Dendritic cell treated with granulocyte-macrophage colony-stimulating factor and Interleukin-4, amounts not matched to agents 40 ng/mL and 50 ng/mL, for 4 days (primary cell): ENCODE results near the gene FCN1.

Source experiments
- H3K27ac Mint-ChIP-seq: one replicate; pipeline ENCODE4 v1.8.0; 2022; ENCODE audit warnings: mild to moderate bottlenecking, mixed read lengths
- H3K27me3 Mint-ChIP-seq: one replicate; pipeline ENCODE4 v1.8.0; 2022; ENCODE audit warnings: mild to moderate bottlenecking, mixed read lengths
- H3K36me3 Mint-ChIP-seq: one replicate; pipeline ENCODE4 v1.8.0; 2022; ENCODE audit warnings: low read depth, mixed read lengths
- H3K4me1 Mint-ChIP-seq: one replicate; pipeline ENCODE4 v1.8.0; 2022; ENCODE audit warnings: low read depth, mixed read lengths
- H3K4me3 Mint-ChIP-seq: one replicate; pipeline ENCODE4 v1.8.0; 2022; ENCODE audit warnings: mild to moderate bottlenecking, moderate library complexity, mixed read lengths
- H3K9me3 Mint-ChIP-seq: one replicate; pipeline ENCODE4 v1.8.0; 2022; ENCODE audit warnings: mixed read lengths
- intact Hi-C: fragments of 100-400 bp; cut with micrococcal nuclease; formaldehyde crosslinking; loops from one replicate; pipeline ENCODE4 v1.15.0; 2022

The FCN1 gene

DNA sequence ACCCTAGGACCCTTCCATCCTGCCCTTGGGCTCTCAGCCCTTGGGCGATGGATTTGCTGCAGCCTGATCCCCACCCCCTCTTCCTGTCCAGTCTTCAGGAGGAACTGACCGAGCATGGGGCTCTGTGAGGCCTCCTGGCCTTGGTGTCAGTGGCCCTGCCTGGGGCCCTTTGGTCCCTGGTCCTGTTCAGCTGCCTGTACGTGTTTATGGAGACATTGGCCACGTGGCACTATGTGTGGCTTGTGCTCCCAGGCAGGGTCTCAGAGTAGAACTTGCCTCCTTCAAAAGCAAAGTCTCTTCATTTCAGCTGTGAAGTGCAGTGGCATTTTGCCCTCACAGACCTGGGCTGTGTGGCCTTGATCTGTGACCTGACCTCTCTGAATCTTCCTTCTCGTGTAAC is 26.0 kb downstream of the FCN1 start:
- H3K27ac Mint-ChIP-seq, result peak overlapping the region; percentile 12
- H3K27me3 Mint-ChIP-seq, result peaks cover 76% of the 10 kb centered on the region
- peaks cover 52% of the 10 kb centered on the region for H3K4me1 Mint-ChIP-seq
- intact Hi-C loops, result no loop called here
- no peak overlapping the region for H3K4me3 Mint-ChIP-seq
- H3K36me3 Mint-ChIP-seq, result peaks cover 5% of the 10 kb centered on the region
- H3K9me3 Mint-ChIP-seq, result peaks cover 6% of the 10 kb centered on the region

DNA sequence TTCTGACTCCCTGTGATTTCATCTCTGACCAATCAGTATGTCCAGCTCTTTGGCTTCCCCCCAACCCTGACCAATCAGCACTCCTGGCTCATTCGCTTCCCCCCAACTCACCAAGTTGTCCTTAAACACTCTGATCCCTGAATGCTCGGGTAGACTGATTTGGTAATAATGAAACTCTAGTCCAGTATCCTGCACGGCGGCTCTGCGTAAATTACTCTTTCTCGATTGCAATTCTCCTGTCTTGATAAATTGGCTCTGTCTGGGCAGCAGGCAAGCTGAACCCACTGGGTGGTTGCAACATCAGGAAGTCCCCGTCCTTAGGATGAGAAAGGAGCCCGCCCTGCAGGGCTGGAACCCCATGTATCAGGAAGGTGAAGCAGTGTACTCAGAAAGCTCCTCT is 26.7 kb downstream of the FCN1 start:
- Mint-ChIP-seq H3K4me3 (no peak overlapping the region), H3K27ac (peak overlapping the region; percentile 12), H3K27me3 (peaks cover 77% of the 10 kb centered on the region), H3K9me3 (peaks cover 6% of the 10 kb centered on the region), H3K36me3 (peaks cover 5% of the 10 kb centered on the region), H3K4me1 (peaks cover 47% of the 10 kb centered on the region)
- intact Hi-C loops, result no loop called here

DNA sequence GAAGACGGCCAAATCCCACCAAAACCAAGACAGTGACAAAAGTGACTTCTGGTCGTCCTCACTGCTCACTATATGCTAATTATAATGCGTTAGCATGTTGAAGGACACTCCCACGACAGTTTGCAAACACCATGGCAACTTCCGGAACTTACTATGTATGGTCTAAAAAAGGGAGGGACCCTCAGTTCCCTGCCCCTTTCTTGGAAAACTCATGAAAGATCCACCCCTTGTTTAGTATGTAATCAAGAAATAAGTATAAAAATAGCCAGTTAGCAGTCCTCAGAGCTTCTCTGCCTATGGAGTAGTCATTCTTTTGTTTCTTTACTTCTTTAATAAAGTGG is 27.6 kb downstream of the FCN1 start:
- no peak overlapping the region for H3K4me3 Mint-ChIP-seq
- intact Hi-C loops, result no loop called here
- peaks cover 3% of the 10 kb centered on the region for H3K9me3 Mint-ChIP-seq
- H3K27ac Mint-ChIP-seq, result no peak overlapping the region
- peaks cover 79% of the 10 kb centered on the region for H3K27me3 Mint-ChIP-seq
- H3K4me1 Mint-ChIP-seq, result peaks cover 37% of the 10 kb centered on the region
- H3K36me3 Mint-ChIP-seq, result peaks cover 2% of the 10 kb centered on the region

- intact Hi-C loops, result no loop called here
- Mint-ChIP-seq H3K4me3 (no peak overlapping the region), H3K27me3 (peaks cover 78% of the 10 kb centered on the region), H3K9me3 (no peaks in the 10 kb centered on the region), H3K27ac (no peak overlapping the region), H3K4me1 (peaks cover 36% of the 10 kb centered on the region), H3K36me3 (no peaks in the 10 kb centered on the region)
These were observed 28.1 kb downstream of the FCN1 start for GRCh38 chr9:134889386-134890154.

DNA sequence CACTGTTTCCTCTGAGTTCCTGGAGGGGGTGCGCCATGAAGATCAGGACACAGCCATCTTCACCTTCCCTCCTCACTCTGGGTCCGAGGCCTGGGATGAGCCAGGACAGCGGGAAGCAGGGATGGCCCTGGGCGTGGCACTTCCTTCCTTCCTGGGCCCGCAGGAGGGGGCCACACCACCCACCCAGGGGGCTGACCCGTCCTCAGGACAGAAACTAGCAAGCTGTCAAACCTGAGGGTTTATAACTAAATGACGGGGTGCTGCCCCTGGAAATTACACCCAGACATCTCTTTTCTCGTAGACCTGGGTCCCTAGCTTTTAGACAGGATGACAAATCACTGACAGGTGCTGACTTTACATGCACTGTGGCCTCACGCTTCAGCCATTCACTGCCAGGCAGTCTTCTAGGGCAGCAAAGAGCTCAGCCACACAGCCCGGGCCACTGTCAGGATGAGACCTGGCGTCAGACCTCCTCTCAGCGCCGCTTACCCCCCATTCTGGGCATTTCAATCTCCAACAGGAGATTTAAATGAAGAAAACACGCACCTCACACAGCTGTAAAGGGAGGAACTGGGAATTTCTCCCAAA is 29.0 kb downstream of the FCN1 start:
- H3K27me3 Mint-ChIP-seq, result peaks cover 78% of the 10 kb centered on the region

GRCh38 chr9:134887686-134888602 is 29.8 kb downstream of the FCN1 start:
- intact Hi-C loops, result no loop called here
- Mint-ChIP-seq H3K4me1 (peaks cover 36% of the 10 kb centered on the region), H3K36me3 (no peaks in the 10 kb centered on the region), H3K4me3 (no peak overlapping the region), H3K9me3 (no peaks in the 10 kb centered on the region), H3K27me3 (peaks cover 77% of the 10 kb centered on the region), H3K27ac (peak overlapping the region; percentile 59)

More for the DNA sequence above, 29.0 kb downstream of the FCN1 start:
- intact Hi-C loops, result no loop called here
- H3K4me3 Mint-ChIP-seq, result no peak overlapping the region
- peaks cover 36% of the 10 kb centered on the region for H3K4me1 Mint-ChIP-seq
- H3K27ac Mint-ChIP-seq, result no peak overlapping the region
- H3K9me3 Mint-ChIP-seq, result no peaks in the 10 kb centered on the region
- no peaks in the 10 kb centered on the region for H3K36me3 Mint-ChIP-seq

GRCh38 chr9:134887219-134887618 is 30.5 kb downstream of the FCN1 start:
- Mint-ChIP-seq H3K9me3 (no peaks in the 10 kb centered on the region), H3K36me3 (no peaks in the 10 kb centered on the region), H3K4me3 (no peak overlapping the region), H3K4me1 (peaks cover 34% of the 10 kb centered on the region), H3K27me3 (peaks cover 79% of the 10 kb centered on the region), H3K27ac (peak overlapping the region; percentile 59)
- intact Hi-C loops, result no loop called here

DNA sequence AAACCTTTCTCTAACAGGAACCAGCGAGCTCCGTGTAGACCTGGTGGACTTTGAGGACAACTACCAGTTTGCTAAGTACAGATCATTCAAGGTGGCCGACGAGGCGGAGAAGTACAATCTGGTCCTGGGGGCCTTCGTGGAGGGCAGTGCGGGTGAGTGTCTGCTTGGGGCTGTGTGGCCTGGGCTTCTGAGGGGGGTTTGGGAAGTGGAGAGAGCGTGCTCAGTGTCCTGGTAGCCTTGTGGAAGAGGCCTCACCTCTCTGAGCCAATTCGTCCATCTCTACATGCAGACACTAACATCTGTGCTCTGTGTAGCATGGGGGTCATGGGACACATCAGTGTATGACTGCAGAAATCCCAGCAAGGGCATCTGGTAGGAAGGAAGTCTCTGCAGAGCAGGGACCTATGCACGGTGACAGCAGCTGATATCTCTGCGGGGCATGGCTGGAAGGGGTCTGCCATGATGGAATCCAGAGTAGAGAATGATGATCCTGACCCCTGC is 31.2 kb downstream of the FCN1 start:
- Mint-ChIP-seq H3K4me1 (peaks cover 26% of the 10 kb centered on the region), H3K27me3 (peaks cover 78% of the 10 kb centered on the region), H3K4me3 (no peak overlapping the region), H3K27ac (no peak overlapping the region), H3K36me3 (no peaks in the 10 kb centered on the region), H3K9me3 (no peaks in the 10 kb centered on the region)
- intact Hi-C loops, result no loop called here

GRCh38 chr9:134885679-134886412 is 31.9 kb downstream of the FCN1 start:
- Mint-ChIP-seq H3K4me3 (no peak overlapping the region), H3K4me1 (peaks cover 20% of the 10 kb centered on the region), H3K27me3 (peaks cover 81% of the 10 kb centered on the region), H3K27ac (no peak overlapping the region), H3K9me3 (no peaks in the 10 kb centered on the region), H3K36me3 (no peaks in the 10 kb centered on the region)
- intact Hi-C loops, result no loop called here

- Mint-ChIP-seq H3K4me3 (no peak overlapping the region), H3K27me3 (peaks cover 87% of the 10 kb centered on the region), H3K27ac (no peak overlapping the region), H3K9me3 (no peaks in the 10 kb centered on the region), H3K4me1 (peaks cover 18% of the 10 kb centered on the region), H3K36me3 (no peaks in the 10 kb centered on the region)
- intact Hi-C loops, result no loop called here
These were observed 32.6 kb downstream of the FCN1 start for GRCh38 chr9:134885001-134885678.

GRCh38 chr9:134884492-134884891 is 33.2 kb downstream of the FCN1 start:
- Mint-ChIP-seq H3K9me3 (no peaks in the 10 kb centered on the region), H3K4me3 (no peak overlapping the region), H3K27ac (no peak overlapping the region), H3K36me3 (no peaks in the 10 kb centered on the region), H3K27me3 (peaks cover 87% of the 10 kb centered on the region), H3K4me1 (peaks cover 18% of the 10 kb centered on the region)
- intact Hi-C loops, result no loop called here

GRCh38 chr9:134883040-134883782 is 34.5 kb downstream of the FCN1 start:
- no peaks in the 10 kb centered on the region for H3K36me3 Mint-ChIP-seq
- H3K4me3 Mint-ChIP-seq, result no peak overlapping the region
- H3K27ac Mint-ChIP-seq, result peak overlapping the region; percentile 13
- peaks cover 84% of the 10 kb centered on the region for H3K27me3 Mint-ChIP-seq
- intact Hi-C loops, result no loop called here
- H3K9me3 Mint-ChIP-seq, result no peaks in the 10 kb centered on the region
- H3K4me1 Mint-ChIP-seq, result peaks cover 14% of the 10 kb centered on the region
